Thyroid gland (tissue), 4 donors: ENCODE measurements around the gene TMEM255B. TPM values are rescaled to one million over a fixed set of nuclear protein-coding genes. Genes with fewer than 3 reads are reported as not detected.

Experiments
- DNase-seq, 2 donors: peaks; one replicate each; pipeline ENCODE4 v3.0.0-alpha.2; 2019
- H3K27ac ChIP-seq, 3 donors: fragments of 200-600 bp; sonication (generic); 1 replicate in 2 of 3; 2 replicates in 1 of 3; pipeline ENCODE4 v1.5.1; 2016 to 2019; ENCODE audit warnings: mild to moderate bottlenecking in 1 of 3, moderate library complexity in 1 of 3
- H3K27me3 ChIP-seq: fragments of 200-600 bp; sonication (generic); one replicate; pipeline ENCODE4 v1.5.1; 2019
- H3K36me3 ChIP-seq, 2 donors: fragments of 200-600 bp; sonication (generic); one replicate each; pipeline ENCODE4 v1.5.1; 2016 to 2019
- H3K4me1 ChIP-seq, 2 donors: fragments of 200-600 bp; sonication (generic); one replicate each; pipeline ENCODE4 v1.5.1; 2017 to 2019
- H3K4me3 ChIP-seq, 3 donors: fragments of 200-600 bp; sonication (generic); replicated peaks in 1 of 3; 1 replicate in 2 of 3; 2 replicates in 1 of 3; pipeline ENCODE4 v1.5.1; 2016; ENCODE audit warnings: mild to moderate bottlenecking in 1 of 3
- H3K9me3 ChIP-seq: fragments of 200-600 bp; sonication (generic); one replicate; pipeline ENCODE4 v1.5.1; 2017
- CTCF ChIP-seq, 6 experiments: fragments of 200-600 bp in 3 of 6; fragments of 450-650 bp in 3 of 6; sonication (generic) in 3 of 6; IDR thresholded peaks; one replicate each; pipeline ENCODE4 v1.5.1; 2016 to 2019; ENCODE audit warnings: antibody characterized with exemption in 6 of 6, mild to moderate bottlenecking in 2 of 6, inconsistent platforms in 1 of 6, moderate library complexity in 1 of 6
- POLR2A ChIP-seq, 2 donors: fragments of 450-650 bp; IDR thresholded peaks; one replicate each; pipeline ENCODE4 v1.6.1; 2017; ENCODE audit warnings: antibody characterized with exemption in 2 of 2, mild to moderate bottlenecking in 2 of 2, moderate library complexity in 1 of 2
- WGBS, 2 donors: methylation state at CpG; one replicate each; pipeline ENCODE4 v1.1.5; 2017; 5-methylcytosine and 5-hydroxymethylcytosine counted together
- intact Hi-C: fragments of 100-400 bp; cut with DNase I; formaldehyde crosslinking; loops from one replicate; pipeline ENCODE4 v1.15.1; 2023
- total RNA-seq, 4 donors: library from RNA; depleted of rRNA; stranded (reverse); fragments of >200 nt; gene quantifications; one replicate each; pipeline ENCODE4 v1.2.3, GENCODE V29; 2016

The TMEM255B gene
- total RNA-seq, 4 donors from 2014 or later: 6.1 to 9.2 (median 8.3) TPM

GRCh38 chr13:113857531-113858195 is 98.6 kb downstream of the TMEM255B start:
- Histone ChIP-seq H3K36me3 (no peaks in the 10 kb centered on the region), H3K4me3 (no peak overlapping the region), H3K27ac (no peak overlapping the region), H3K27me3 (no peaks in the 10 kb centered on the region), H3K4me1 (peaks cover 28 to 74% of the 10 kb centered on the region in 2 donors), H3K9me3 (no peaks in the 10 kb centered on the region)
- intact Hi-C loops: no loop called here
- TF ChIP-seq CTCF (IDR thresholded peaks at IDR 0.05): no peak
- 91 to 92% methylated on average over 20 of the region's 20 CpGs for WGBS, 2 donors
- no peak for DNase-seq

GRCh38 chr13:113859311-113860050 is 100.5 kb downstream of the TMEM255B start:
- H3K36me3 ChIP-seq: no peaks in the 10 kb centered on the region
- H3K4me3 ChIP-seq: no peak overlapping the region
- peak overlapping the region in 2 of 3 donors; percentile 36 to 49 for H3K27ac ChIP-seq
- H3K27me3 ChIP-seq: no peaks in the 10 kb centered on the region
- DNase-seq: no peak
- H3K9me3 ChIP-seq: no peaks in the 10 kb centered on the region
- peaks cover 25 to 56% of the 10 kb centered on the region in 2 donors for H3K4me1 ChIP-seq
- intact Hi-C loops: no loop called here
- 97 to 98% methylated on average over 4 of the region's 4 CpGs for WGBS, 2 donors
- TF ChIP-seq POLR2A (IDR thresholded peaks at IDR 0.05): no peak
- no peak for TF ChIP-seq CTCF (IDR thresholded peaks at IDR 0.05)

GRCh38 chr13:113860051-113860664 is 101.1 kb downstream of the TMEM255B start:
- intact Hi-C loops: no loop called here
- peak overlapping the region; percentile 36 to 52 (median 49) for H3K27ac ChIP-seq
- TF ChIP-seq POLR2A (IDR thresholded peaks at IDR 0.05) (no peak), CTCF (IDR thresholded peaks at IDR 0.05) (no peak)
- WGBS, 2 donors: 82 to 88% methylated on average over 12 of the region's 12 CpGs
- H3K27me3 ChIP-seq: no peaks in the 10 kb centered on the region
- no peaks in the 10 kb centered on the region for H3K36me3 ChIP-seq
- no peak for DNase-seq
- no peak overlapping the region for H3K4me3 ChIP-seq
- H3K4me1 ChIP-seq: peaks cover 28 to 56% of the 10 kb centered on the region in 2 donors
- H3K9me3 ChIP-seq: no peaks in the 10 kb centered on the region

GRCh38 chr13:113860665-113861432 is 101.8 kb downstream of the TMEM255B start:
- H3K4me3 ChIP-seq: no peak overlapping the region
- 75 to 76% methylated on average over 12 to 14 of the region's 15 CpGs for WGBS, 2 donors
- DNase-seq: peak; percentile 69 to 75
- H3K9me3 ChIP-seq: no peaks in the 10 kb centered on the region
- H3K36me3 ChIP-seq: no peaks in the 10 kb centered on the region
- no peaks in the 10 kb centered on the region for H3K27me3 ChIP-seq
- TF ChIP-seq CTCF (IDR thresholded peaks at IDR 0.05) (no peak), POLR2A (IDR thresholded peaks at IDR 0.05) (no peak)
- H3K4me1 ChIP-seq: peaks cover 28 to 49% of the 10 kb centered on the region in 2 donors
- H3K27ac ChIP-seq: peak overlapping the region in 2 of 3 donors; percentile 36 to 49
- intact Hi-C loops: no loop called here
